IMR-90 (cell line): ENCODE measurements around the gene FARP1. TPM values are rescaled to one million over a fixed set of nuclear protein-coding genes. Genes with fewer than 3 reads are reported as not detected.

Experiments
- ATAC-seq: fragments of 200-7000 bp; cut with Tn5 transposase; 2 replicates; pipeline ENCODE4 v1.9.1; 2020; ENCODE audit warnings: low read depth, mild to moderate bottlenecking, moderate library complexity
- BruUV-seq: library from RNA; stranded (reverse); fragments of 400-500 nt; replicated peaks from 2 replicates; lab custom pipeline; 2021; lab: Mats Ljungman, UMichigan
- CTCF ChIA-PET: fragments of 300-600 bp; formaldehyde crosslinking; extraction: SDS; loops from one replicate; lab custom pipeline; 2021; ENCODE audit warnings: antibody characterized with exemption; lab: Yijun Ruan, JAX
- POLR2A ChIA-PET: fragments of 300-600 bp; sonication (Branson Sonifier 250); formaldehyde crosslinking; loops from one replicate; lab custom pipeline; 2022; ENCODE audit warnings: antibody characterized with exemption; ENCODE audit not compliant: unreplicated experiment; lab: Charles Lee
- DNase-seq: peaks from one replicate; pipeline ENCODE4 v3.0.0; 2013
- H2AFZ ChIP-seq: replicated peaks from 2 replicates; pipeline ENCODE3; 2013; ENCODE audit warnings: low read length, mild to moderate bottlenecking; ENCODE audit not compliant: poor library complexity
- H2AK5ac ChIP-seq: 2 replicates; pipeline ENCODE4 v1.6.1; 2013; ENCODE audit warnings: low read depth, low read length, inconsistent platforms
- H2AK9ac ChIP-seq: replicated peaks from 2 replicates; pipeline ENCODE3; 2013; ENCODE audit warnings: mild to moderate bottlenecking, low read depth, low read length, moderate library complexity; ENCODE audit not compliant: poor library complexity
- H2BK120ac ChIP-seq: 2 replicates; pipeline ENCODE4 v1.6.1; 2013; ENCODE audit warnings: low read depth, low read length, inconsistent platforms
- H2BK15ac ChIP-seq: 3 replicates; pipeline ENCODE4 v1.6.1; 2013; ENCODE audit warnings: low read depth, low read length, inconsistent platforms
- H2BK20ac ChIP-seq: 2 replicates; pipeline ENCODE4 v1.6.1; 2013; ENCODE audit warnings: low read depth, mild to moderate bottlenecking, inconsistent platforms, low read length, moderate library complexity
- H2BK5ac ChIP-seq: 2 replicates; pipeline ENCODE4 v1.6.1; 2013; ENCODE audit warnings: mild to moderate bottlenecking, low read depth, low read length, inconsistent platforms; ENCODE audit not compliant: poor library complexity, severe bottlenecking
- H3K14ac ChIP-seq: replicated peaks from 2 replicates; pipeline ENCODE4 v1.6.1; 2013; ENCODE audit warnings: low read depth, low read length, inconsistent platforms
- H3K18ac ChIP-seq: 2 replicates; pipeline ENCODE4 v1.6.1; 2013; ENCODE audit warnings: low read depth, low read length, control low read depth
- H3K23ac ChIP-seq: 2 replicates; pipeline ENCODE4 v1.6.1; 2013; ENCODE audit warnings: low read depth, low read length, inconsistent platforms
- H3K27ac ChIP-seq: 2 replicates; pipeline ENCODE4 v1.5.1; 2013; ENCODE audit warnings: mild to moderate bottlenecking, control low read depth, low read length; ENCODE audit not compliant: insufficient read depth
- H3K27me3 ChIP-seq: 2 replicates; pipeline ENCODE4 v1.6.1; 2013; ENCODE audit warnings: low read length; ENCODE audit not compliant: control insufficient read depth, insufficient read depth
- H3K36me3 ChIP-seq: 2 replicates; pipeline ENCODE4 v1.6.1; 2013; ENCODE audit warnings: low read length, mixed read lengths; ENCODE audit not compliant: control insufficient read depth, insufficient read depth
- H3K4ac ChIP-seq: 2 replicates; pipeline ENCODE4 v1.6.1; 2013; ENCODE audit warnings: low read depth, low read length, inconsistent platforms
- H3K4me1 ChIP-seq: 2 replicates; pipeline ENCODE4 v1.6.1; 2013; ENCODE audit warnings: low read length, mixed read lengths; ENCODE audit not compliant: control insufficient read depth, insufficient read depth
- H3K4me2 ChIP-seq: 2 replicates; pipeline ENCODE4 v1.6.1; 2013; ENCODE audit warnings: low read depth, mild to moderate bottlenecking, control low read depth, low read length, moderate library complexity
- H3K4me3 ChIP-seq: 2 replicates; pipeline ENCODE4 v1.5.1; 2013; ENCODE audit warnings: low read depth, mild to moderate bottlenecking, control low read depth, low read length, moderate library complexity; ENCODE audit not compliant: insufficient read depth
- H3K56ac ChIP-seq: 2 replicates; pipeline ENCODE4 v1.6.1; 2013; ENCODE audit warnings: low read length, inconsistent platforms; ENCODE audit not compliant: insufficient read depth; ENCODE audit errors: extremely low read depth
- H3K79me1 ChIP-seq, 2 experiments: 2 replicates each; pipeline ENCODE4 v1.6.1; 2013; ENCODE audit warnings: low read length in 2 of 2, inconsistent platforms in 1 of 2, low read depth in 1 of 2
- H3K9ac ChIP-seq: 2 replicates; pipeline ENCODE4 v1.6.1; 2013; ENCODE audit warnings: low read depth, low read length, control low read depth
- H3K9me1 ChIP-seq: 2 replicates; pipeline ENCODE4 v1.6.1; 2013; ENCODE audit warnings: low read length, inconsistent platforms; ENCODE audit not compliant: insufficient read depth
- H3K9me3 ChIP-seq: 2 replicates; pipeline ENCODE4 v1.6.1; 2013; ENCODE audit warnings: low read length; ENCODE audit not compliant: control insufficient read depth, insufficient read depth
- H4K20me1 ChIP-seq: 2 replicates; pipeline ENCODE4 v1.6.1; 2013; ENCODE audit warnings: low read length, inconsistent platforms; ENCODE audit not compliant: insufficient read depth
- H4K5ac ChIP-seq: 2 replicates; pipeline ENCODE4 v1.6.1; 2013; ENCODE audit warnings: mild to moderate bottlenecking, low read depth, low read length, control low read depth
- H4K8ac ChIP-seq, 2 experiments: 2 replicates each; pipeline ENCODE4 v1.6.1; 2013; ENCODE audit warnings: low read depth in 2 of 2, low read length in 2 of 2, control low read depth in 1 of 2, inconsistent platforms in 1 of 2
- H4K91ac ChIP-seq: 2 replicates; pipeline ENCODE4 v1.6.1; 2013; ENCODE audit warnings: low read depth, low read length, inconsistent platforms; ENCODE audit not compliant: insufficient read depth
- BHLHE40 ChIP-seq: fragments of 150-350 bp; IDR thresholded peaks from 2 replicates; pipeline ENCODE4 v1.6.1; 2016; ENCODE audit warnings: mild to moderate bottlenecking, low read depth, low read length
- FOS ChIP-seq: fragments of 150-350 bp; IDR thresholded peaks from 2 replicates; pipeline ENCODE4 v1.6.1; 2016; ENCODE audit warnings: low read depth, low read length
- MXI1 ChIP-seq: IDR thresholded peaks from 2 replicates; pipeline ENCODE4 v1.6.1; 2012; ENCODE audit warnings: low read depth, mild to moderate bottlenecking, low read length, moderate library complexity, borderline replicate concordance
- RCOR1 ChIP-seq: IDR thresholded peaks from 2 replicates; pipeline ENCODE4 v1.6.1; 2012; ENCODE audit warnings: mild to moderate bottlenecking, low read length, improper control_type of control experiment; ENCODE audit not compliant: insufficient replicate concordance
- RFX5 ChIP-seq: IDR thresholded peaks from 2 replicates; pipeline ENCODE4 v1.8.0; 2012; ENCODE audit warnings: low read depth, mild to moderate bottlenecking, low read length, moderate library complexity
- SMC3 ChIP-seq: fragments of 150-350 bp; IDR thresholded peaks from 2 replicates; pipeline ENCODE4 v1.6.1; 2016; ENCODE audit warnings: low read depth, mild to moderate bottlenecking, antibody characterized with exemption, low read length, moderate library complexity
- WGBS, 2 experiments: methylation state at CpG; one replicate each; pipeline versions ENCODE4 v1.1.5 to v1.1.7; 2013; ENCODE audit warnings: missing lambda C conversion rate in 2 of 2; ENCODE audit not compliant: insufficient read length in 1 of 2; ENCODE audit errors: extremely low coverage in 2 of 2; 5-methylcytosine and 5-hydroxymethylcytosine counted together
- dilution Hi-C: fragments of 300-500 bp; cut with HindIII; formaldehyde crosslinking; loops from one replicate; pipeline ENCODE4 v1.14.3; 2018; ENCODE audit warnings: low sequenced_read_pairs; ENCODE audit not compliant: unreplicated experiment
- in situ Hi-C: fragments of 300-500 bp; cut with MboI; formaldehyde crosslinking; loops from 3 replicates; pipeline ENCODE4 v1.14.3; 2019; ENCODE audit warnings: low sequenced_read_pairs, inconsistent platforms, mixed read lengths
- intact Hi-C: fragments of 100-400 bp; cut with micrococcal nuclease; formaldehyde crosslinking; loops from 2 replicates; pipeline ENCODE4 v1.10.0; 2022
- polyA plus RNA-seq, 3 experiments: library from polyadenylated mRNA; depleted of rRNA; stranded (reverse); fragments of >200 nt; gene quantifications; 2 replicates each; pipeline ENCODE4 v1.2.3, GENCODE V29; 2012; ENCODE audit warnings: low replicate concordance in 1 of 3
- total RNA-seq: library from RNA; depleted of rRNA; stranded (reverse); fragments of >200 nt; gene quantifications from 2 replicates; pipeline ENCODE4 v1.2.3, GENCODE V29; 2012
- TF ChIP-seq, protein P1 (sequence below): fragments of 150-350 bp; IDR thresholded peaks from 2 replicates; pipeline ENCODE4 v1.6.1; 2017; ENCODE audit warnings: mild to moderate bottlenecking, antibody characterized with exemption, low read length, low read depth

The FARP1 gene
- total and polyA plus RNA-seq, 2 of the 4 experiments (the other 2 are of a cell fraction), result 39.6 to 57.0 TPM

DNA sequence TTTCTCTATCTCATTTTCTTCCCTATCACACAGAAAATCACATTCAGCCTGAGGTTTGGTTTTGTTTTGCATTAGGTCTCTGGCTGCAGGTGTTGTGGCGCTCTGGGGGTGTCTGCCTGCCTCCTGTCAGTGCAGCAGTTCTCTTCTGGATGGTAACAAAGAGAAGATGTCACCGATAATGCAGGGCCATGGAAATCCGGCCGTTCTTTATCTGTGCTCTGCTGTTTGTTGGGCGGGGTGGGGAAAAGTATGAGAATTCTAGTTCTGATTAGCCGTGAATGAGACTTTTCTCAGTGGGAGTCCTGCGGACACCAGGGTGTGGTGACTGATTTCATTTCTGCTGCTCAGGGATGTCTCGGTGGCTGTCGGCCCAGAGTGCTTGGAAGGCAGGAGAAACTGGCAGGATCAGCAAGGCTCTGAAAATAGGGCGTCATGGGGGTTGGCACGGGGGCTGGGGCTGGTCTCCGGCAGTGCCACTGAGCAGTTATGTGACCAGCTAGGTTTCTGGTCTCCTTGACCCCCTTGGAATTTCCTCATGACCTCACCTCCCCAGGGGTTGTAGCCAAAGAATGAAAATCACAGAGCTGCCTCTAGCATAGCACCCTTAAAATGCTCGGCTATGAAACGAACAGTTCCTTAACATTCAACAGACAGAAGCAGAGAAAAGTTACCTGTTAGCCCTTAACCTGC, 29.2 kb downstream of the FARP1 start:
- DNase-seq, result peak; percentile 32
- Histone ChIP-seq H2BK5ac (peak overlapping the region; percentile 91), H3K9me1 (peaks cover 19% of the 10 kb centered on the region), H3K18ac (peak overlapping the region; percentile 88), H3K27ac (peak overlapping the region; percentile 99), H3K4me1 (peaks cover 38% of the 10 kb centered on the region), H3K14ac (peak overlapping the region; percentile 74), H3K9me3 (no peaks in the 10 kb centered on the region), H3K4me2 (peak overlapping the region; percentile 61), H2AK9ac (peak overlapping the region; percentile 5), H3K4ac (peak overlapping the region; percentile 89), H2BK15ac (peak overlapping the region; percentile 39; the same call in 2 of the 3 replicates), H2AFZ (peak overlapping the region; percentile 18), H4K91ac (peak overlapping the region; percentile 75), H3K27me3 (no peaks in the 10 kb centered on the region), H2AK5ac (peak overlapping the region; percentile 80), H3K9ac (peak overlapping the region; percentile 74), H3K4me3 (no peak overlapping the region), H2BK120ac (peak overlapping the region; percentile 90), H3K23ac (peak overlapping the region; percentile 95), H4K20me1 (peaks cover 23% of the 10 kb centered on the region; the same call in 1 of the 2 replicates), H2BK20ac (peak overlapping the region; percentile 87), H4K5ac (peak overlapping the region; percentile 80), H3K56ac (peak overlapping the region; percentile 80), H3K36me3 (peaks cover 10% of the 10 kb centered on the region), H4K8ac (peak overlapping the region; percentile 79 to 82), H3K79me1 (peaks cover 28 to 78% of the 10 kb centered on the region in 2 experiments)
- CTCF ChIA-PET, result interaction anchor here (1.0 kb wide), 1 partner anchor 16 kb away, joined by 4 read pairs; no protein-coding TSS in a partner anchor
- no TSS peak for BruUV-seq
- ATAC-seq, result peak; percentile 1; the same call in 1 of the 2 replicates
- intact Hi-C loops (loop anchor here (2.0 kb wide), 3 partner anchors 27 to 43 kb away; no protein-coding TSS in a partner anchor), dilution Hi-C loops (no loop called here), in situ Hi-C loops (loop anchor here (5.0 kb wide), 1 partner anchor 45 kb away; no protein-coding TSS in a partner anchor)
- TF ChIP-seq MXI1, result no peak
- no peak for TF ChIP-seq SMC3
- no peak for TF ChIP-seq RFX5
- TF ChIP-seq RCOR1, result no peak
- TF ChIP-seq, protein P1, sequence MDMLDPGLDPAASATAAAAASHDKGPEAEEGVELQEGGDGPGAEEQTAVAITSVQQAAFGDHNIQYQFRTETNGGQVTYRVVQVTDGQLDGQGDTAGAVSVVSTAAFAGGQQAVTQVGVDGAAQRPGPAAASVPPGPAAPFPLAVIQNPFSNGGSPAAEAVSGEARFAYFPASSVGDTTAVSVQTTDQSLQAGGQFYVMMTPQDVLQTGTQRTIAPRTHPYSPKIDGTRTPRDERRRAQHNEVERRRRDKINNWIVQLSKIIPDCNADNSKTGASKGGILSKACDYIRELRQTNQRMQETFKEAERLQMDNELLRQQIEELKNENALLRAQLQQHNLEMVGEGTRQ, result no peak
- TF ChIP-seq FOS, result no peak
- TF ChIP-seq BHLHE40, result no peak
- POLR2A ChIA-PET, result no interaction called here
- whole genome bisulfite sequencing, 2 experiments, result 32% methylated on average over 9 of the region's 14 CpGs; no CpG with 5 or more reads in 1 of the 2 experiments
